PC-3 (cell line): Measurements from ENCODE around the gene SLC25A25. TPM values are rescaled to one million over a fixed set of nuclear protein-coding genes. Genes with fewer than 3 reads are reported as not detected.

Source experiments
- ATAC-seq: fragments of 200-7000 bp; cut with Tn5 transposase; 2 replicates; pipeline ENCODE4 v1.9.1; 2020; ENCODE audit warnings: mild to moderate bottlenecking, moderate library complexity
- BruUV-seq: library from RNA; stranded (reverse); fragments of 400-500 nt; replicated peaks from 2 replicates; lab custom pipeline; 2021; lab: Mats Ljungman, UMichigan
- CTCF ChIA-PET: fragments of 300-600 bp; sonication (Branson Sonifier 250); formaldehyde crosslinking; loops from one replicate; lab custom pipeline; 2022; ENCODE audit warnings: antibody characterized with exemption; lab: Charles Lee
- POLR2A ChIA-PET: fragments of 300-600 bp; sonication (Branson Sonifier 250); formaldehyde crosslinking; loops from one replicate; lab custom pipeline; 2022; ENCODE audit warnings: antibody characterized with exemption; ENCODE audit not compliant: unreplicated experiment; lab: Charles Lee
- DNase-seq: peaks from one replicate; pipeline ENCODE4 v3.0.0-alpha.2; 2015
- H2AFZ ChIP-seq: fragments of 300-600 bp; sonication (generic); 2 replicates; pipeline ENCODE4 v1.6.0; 2016; ENCODE audit warnings: antibody characterized with exemption, low read length
- H3F3A ChIP-seq: fragments of 300-600 bp; sonication (generic); one replicate; pipeline ENCODE4 v1.6.0; 2017; ENCODE audit warnings: antibody characterized with exemption, low read length, control low read depth, mild to moderate bottlenecking; ENCODE audit not compliant: unreplicated experiment
- H3K27ac ChIP-seq: fragments of 300-600 bp; sonication (generic); 2 replicates; pipeline ENCODE4 v1.5.1; 2016; ENCODE audit warnings: mild to moderate bottlenecking, low read length
- H3K27me3 ChIP-seq: fragments of 300-600 bp; sonication (generic); 2 replicates; pipeline ENCODE4 v1.6.1; 2016; ENCODE audit warnings: low read length, mixed read lengths
- H3K36me3 ChIP-seq: fragments of 300-600 bp; sonication (generic); 2 replicates; pipeline ENCODE4 v1.6.1; 2016; ENCODE audit warnings: low read depth, mixed run types, low read length, mixed read lengths
- H3K4me1 ChIP-seq: fragments of 300-600 bp; sonication (generic); 2 replicates; pipeline ENCODE4 v1.5.1; 2016; ENCODE audit warnings: low read length; ENCODE audit not compliant: insufficient read depth
- H3K4me2 ChIP-seq: fragments of 300-600 bp; sonication (generic); 2 replicates; pipeline ENCODE4 v1.6.0; 2016; ENCODE audit warnings: low read length
- H3K4me3 ChIP-seq: fragments of 300-600 bp; sonication (generic); 2 replicates; pipeline ENCODE4 v1.5.1; 2016; ENCODE audit warnings: mild to moderate bottlenecking, low read length, mixed read lengths
- H3K79me2 ChIP-seq: fragments of 300-600 bp; sonication (generic); 2 replicates; pipeline ENCODE4 v1.6.1; 2017; ENCODE audit warnings: low read length, mixed read lengths
- H3K9ac ChIP-seq: fragments of 300-600 bp; sonication (generic); 2 replicates; pipeline ENCODE4 v1.6.0; 2016; ENCODE audit warnings: mild to moderate bottlenecking, low read length
- H3K9me2 ChIP-seq: fragments of 300-600 bp; sonication (generic); replicated peaks from 2 replicates; pipeline ENCODE4 v1.6.1; 2016; ENCODE audit warnings: mixed run types, low read length, mixed read lengths
- H3K9me3 ChIP-seq: fragments of 300-600 bp; sonication (generic); 2 replicates; pipeline ENCODE4 v1.6.1; 2016; ENCODE audit warnings: low read length, mixed read lengths
- H4K20me1 ChIP-seq: fragments of 300-600 bp; sonication (generic); 2 replicates; pipeline ENCODE4 v1.6.1; 2016; ENCODE audit warnings: low read length, mixed read lengths
- CTCF ChIP-seq: fragments of 300-600 bp; sonication (generic); conservative IDR thresholded peaks from 2 replicates; pipeline ENCODE4 v1.5.1; 2017; ENCODE audit warnings: antibody characterized with exemption, low read depth, mild to moderate bottlenecking, low read length
- EZH2 ChIP-seq: fragments of 300-600 bp; sonication (generic); IDR thresholded peaks from one replicate; pipeline ENCODE4 v1.6.1; 2017; ENCODE audit warnings: antibody characterized with exemption, mild to moderate bottlenecking, low read length; ENCODE audit not compliant: unreplicated experiment
- EZH2phosphoT487 ChIP-seq: fragments of 300-600 bp; sonication (generic); IDR thresholded peaks from 2 replicates; pipeline ENCODE4 v1.6.1; 2018; ENCODE audit warnings: mild to moderate bottlenecking, antibody characterized with exemption, low read length, borderline replicate concordance
- intact Hi-C: fragments of 100-400 bp; cut with micrococcal nuclease; formaldehyde crosslinking; loops from 2 replicates; pipeline ENCODE4 v1.9.0; 2023
- total RNA-seq: library from RNA; depleted of rRNA; stranded (reverse); fragments of >200 nt; gene quantifications from 2 replicates; pipeline ENCODE4 v1.2.3, GENCODE V29; 2014

The SLC25A25 gene
- total RNA-seq, 1 experiment from 2014 or later = 25.2 TPM

DNA sequence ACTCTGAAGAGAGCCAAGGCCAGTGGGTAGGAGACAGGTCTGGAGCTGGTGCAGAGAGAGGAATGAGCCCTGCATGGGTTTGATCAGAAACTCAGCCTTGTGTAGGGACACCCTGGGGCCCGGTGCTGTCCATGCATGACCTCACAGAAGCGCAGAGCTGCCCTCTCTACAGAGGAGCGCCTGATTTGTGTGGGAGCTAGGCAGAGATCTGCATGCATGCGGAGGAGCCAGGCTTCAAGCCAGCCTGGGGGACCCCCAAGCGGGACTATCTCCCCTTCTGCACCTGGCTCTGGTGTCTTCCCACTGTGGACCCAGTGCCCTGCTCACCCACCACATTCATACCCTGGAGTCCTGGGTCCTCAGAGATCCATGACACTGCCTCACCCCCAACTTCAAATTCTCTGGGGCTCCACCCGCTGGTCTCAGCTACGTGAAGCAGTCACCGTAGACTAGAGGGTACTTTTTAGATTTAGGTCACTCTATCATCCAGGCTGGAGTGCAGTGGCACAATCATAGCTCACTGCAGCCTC is 78.6 kb downstream of the SLC25A25 start:
- CTCF ChIA-PET = no interaction called here

GRCh38 chr9:128148509-128149000 is 80.5 kb downstream of the SLC25A25 start:
- DNase-seq (no peak), ATAC-seq (no peak)
- Histone ChIP-seq H3F3A (no peaks in the 10 kb centered on the region), H2AFZ (no peak overlapping the region), H3K4me1 (peaks cover 56% of the 10 kb centered on the region), H3K4me2 (peak overlapping the region; percentile 52), H3K27me3 (no peaks in the 10 kb centered on the region), H3K9me2 (no peaks in the 10 kb centered on the region), H3K9ac (peak overlapping the region; percentile 87), H3K9me3 (no peaks in the 10 kb centered on the region), H3K27ac (peak overlapping the region; percentile 98), H3K36me3 (no peaks in the 10 kb centered on the region), H3K79me2 (no peaks in the 10 kb centered on the region), H4K20me1 (no peaks in the 10 kb centered on the region), H3K4me3 (no peak overlapping the region)
- ChIA-PET POLR2A (no interaction called here), CTCF (no interaction called here)
- TF ChIP-seq CTCF (no peak), EZH2 (no peak), EZH2phosphoT487 (no peak)
- intact Hi-C loops = no loop called here
- BruUV-seq = TSS peak; percentile 75

More for the DNA sequence above, 78.6 kb downstream of the SLC25A25 start:
- DNase-seq = no peak
- ATAC-seq = no peak
- no peak overlapping the region for H3K4me3 ChIP-seq
- BruUV-seq = no TSS peak
- no peak overlapping the region for H2AFZ ChIP-seq
- no peaks in the 10 kb centered on the region for H3K36me3 ChIP-seq
- no peaks in the 10 kb centered on the region for H3K9me3 ChIP-seq
- peak overlapping the region; percentile 85 for H3K9ac ChIP-seq
- POLR2A ChIA-PET = no interaction called here
- H3K79me2 ChIP-seq = no peaks in the 10 kb centered on the region
- H3K27ac ChIP-seq = peak overlapping the region; percentile 99
- TF ChIP-seq EZH2phosphoT487 = no peak
- TF ChIP-seq EZH2 = no peak
- TF ChIP-seq CTCF = no peak
- H4K20me1 ChIP-seq = no peaks in the 10 kb centered on the region
- H3K9me2 ChIP-seq = no peaks in the 10 kb centered on the region
- H3K4me1 ChIP-seq = peaks cover 68% of the 10 kb centered on the region
- peak overlapping the region; percentile 28; the same call in 1 of the 2 replicates for H3K4me2 ChIP-seq
- no peaks in the 10 kb centered on the region for H3K27me3 ChIP-seq
- intact Hi-C loops = no loop called here
- H3F3A ChIP-seq = no peaks in the 10 kb centered on the region

DNA sequence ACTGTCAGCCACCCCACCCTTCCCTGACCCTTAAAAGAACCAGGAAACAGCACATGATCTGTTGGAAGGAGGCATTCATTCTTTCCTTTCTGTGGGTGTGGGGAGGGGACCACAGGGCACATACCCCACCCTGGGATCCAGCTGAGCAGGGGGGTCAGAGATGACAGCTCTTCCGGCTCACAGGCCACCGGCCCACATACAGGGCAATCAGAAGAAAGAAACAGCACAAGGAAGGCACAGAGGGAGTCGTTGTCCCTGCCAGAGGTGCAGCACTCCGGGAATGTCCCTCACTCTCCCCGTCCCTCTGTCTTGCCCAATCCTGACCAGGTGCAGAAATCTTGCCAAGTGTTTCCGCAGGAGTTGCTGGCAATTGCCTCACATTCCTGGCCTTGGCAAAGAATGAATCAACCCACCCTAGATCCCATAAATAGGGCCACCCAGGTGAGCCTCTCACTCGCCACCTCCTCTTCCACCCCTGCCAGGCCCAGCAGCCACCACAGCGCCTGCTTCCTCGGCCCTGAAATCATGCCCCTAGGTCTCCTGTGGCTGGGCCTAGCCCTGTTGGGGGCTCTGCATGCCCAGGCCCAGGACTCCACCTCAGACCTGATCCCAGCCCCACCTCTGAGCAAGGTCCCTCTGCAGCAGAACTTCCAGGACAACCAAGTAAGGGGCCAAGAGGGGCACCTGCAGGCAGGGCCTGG is 81.1 kb downstream of the SLC25A25 start, which contains the start of gene LCN2:
LCN2 (plus strand) TSS at position 453 of the 701 bp plus-strand sequence; CDS start at position 526, 73 bp downstream.
- Histone ChIP-seq H3K27ac (peak within 1 kb of the TSS; percentile 98), H2AFZ (no peak within 1 kb of the TSS), H3K9ac (peak within 1 kb of the TSS; percentile 87), H3K9me3 (no peaks in the 10 kb centered on the region), H3K4me2 (peak within 1 kb of the TSS; percentile 58), H3F3A (no peaks in the 10 kb centered on the region), H3K4me3 (no peak within 1 kb of the TSS), H3K9me2 (no peaks in the 10 kb centered on the region), H3K79me2 (no peaks in the 10 kb centered on the region), H3K36me3 (no peaks in the 10 kb centered on the region), H4K20me1 (no peaks in the 10 kb centered on the region), H3K27me3 (no peaks in the 10 kb centered on the region), H3K4me1 (peaks cover 50% of the 10 kb centered on the region)
- intact Hi-C loops = no loop called here
- CTCF ChIA-PET = no interaction called here
- TF ChIP-seq EZH2 = no peak
- no peak for TF ChIP-seq CTCF
- no peak for TF ChIP-seq EZH2phosphoT487
- ATAC-seq = peak; percentile 57
- no TSS peak for BruUV-seq
- POLR2A ChIA-PET = no interaction called here
- peak; percentile 94 for DNase-seq
